A549 (cell line): Measurements from ENCODE around the gene STK17A.

Experiments used
- CEBPB ChIP-seq, 2 experiments: fragments of >200 bp in 1 of 2; sonication (Bioruptor Twin) in 1 of 2; formaldehyde crosslinking in 1 of 2; IDR thresholded peaks; 2 replicates each; pipeline ENCODE4 v1.6.1; 2012 to 2016
- EP300 ChIP-seq, 2 experiments: fragments of >200 bp; sonication (Bioruptor Twin); formaldehyde crosslinking; IDR thresholded peaks; 2 replicates in 1 of 2; 3 replicates in 1 of 2; pipeline ENCODE4 v1.6.1; 2016 to 2017
- JUN ChIP-seq, 2 experiments: fragments of >200 bp; sonication (Bioruptor Twin); formaldehyde crosslinking; IDR thresholded peaks; 2 replicates in 1 of 2; 3 replicates in 1 of 2; pipeline ENCODE4 v1.6.1; 2016 to 2017
- KDM5A ChIP-seq: fragments of 200-600 bp; sonication (generic); IDR thresholded peaks from 2 replicates; pipeline ENCODE4 v1.6.1; 2016; ENCODE audit warnings: antibody characterized with exemption, mild to moderate bottlenecking
- NR3C1 ChIP-seq: fragments of >200 bp; sonication (Bioruptor Twin); formaldehyde crosslinking; IDR thresholded peaks from 3 replicates; pipeline ENCODE4 v1.6.1; 2017
- POLR2A ChIP-seq: IDR thresholded peaks from 2 replicates; pipeline ENCODE4 v1.6.1; 2012; ENCODE audit warnings: mild to moderate bottlenecking, low read length
- POLR2AphosphoS2 ChIP-seq: conservative IDR thresholded peaks from 2 replicates; pipeline ENCODE4 v1.6.1; 2012; ENCODE audit warnings: low read length, improper control_type of control experiment, inconsistent platforms
- RAD21 ChIP-seq, 2 experiments: fragments of >200 bp in 1 of 2; sonication (Bioruptor Twin) in 1 of 2; formaldehyde crosslinking in 1 of 2; IDR thresholded peaks in 1 of 2; conservative IDR thresholded peaks in 1 of 2; 2 replicates in 1 of 2; 3 replicates in 1 of 2; pipeline ENCODE4 v1.6.1; 2012 to 2018; ENCODE audit warnings: inconsistent platforms in 1 of 2
- RFX5 ChIP-seq: fragments of 450-650 bp; IDR thresholded peaks from 2 replicates; pipeline ENCODE4 v1.7.1; 2014; ENCODE audit warnings: antibody characterized with exemption, mild to moderate bottlenecking, moderate library complexity
- SMC3 ChIP-seq: fragments of >200 bp; sonication (Bioruptor Twin); formaldehyde crosslinking; IDR thresholded peaks from 3 replicates; pipeline ENCODE4 v1.6.1; 2018; ENCODE audit warnings: inconsistent platforms
- TF ChIP-seq, protein P1 (sequence below): fragments of >200 bp; sonication (Bioruptor Twin); formaldehyde crosslinking; IDR thresholded peaks from 3 replicates; pipeline ENCODE4 v1.5.1; 2016
- TF ChIP-seq, protein P2 (sequence below): fragments of 250-450 bp; sonication (Bioruptor Pico); IDR thresholded peaks from 2 replicates; pipeline ENCODE4 v1.5.0; 2021; ENCODE audit warnings: mild to moderate bottlenecking, moderate library complexity, borderline replicate concordance
- TF ChIP-seq, protein P3 (sequence below): fragments of 150-350 bp; IDR thresholded peaks from 2 replicates; pipeline ENCODE4 v1.6.1; 2014; ENCODE audit warnings: low read depth, mild to moderate bottlenecking, low read length
- TF ChIP-seq, protein P4 (sequence below): IDR thresholded peaks from 2 replicates; pipeline ENCODE4 v1.6.1; 2012

DNA sequence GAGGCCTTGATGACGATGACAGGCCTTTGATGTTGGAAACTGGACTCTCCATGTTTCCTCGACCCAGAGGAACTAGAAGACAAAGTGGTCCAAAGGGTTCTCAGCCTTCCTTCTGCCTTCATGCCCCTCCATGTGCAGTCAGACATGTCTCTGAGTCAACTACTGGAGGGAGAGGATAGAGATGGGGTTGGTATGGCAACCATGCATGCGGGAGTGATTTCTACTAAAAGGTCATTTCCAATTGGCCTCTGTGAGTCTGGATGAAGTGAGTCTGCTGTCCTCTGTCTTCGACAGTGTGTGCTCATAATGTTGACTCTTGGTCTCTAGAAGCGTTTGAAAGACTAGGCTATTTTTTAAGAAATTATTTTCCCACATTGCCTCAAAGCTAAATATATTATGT is 29.2 kb downstream of the STK17A start:
- no peak for TF ChIP-seq POLR2A
- TF ChIP-seq POLR2AphosphoS2, result no peak
- TF ChIP-seq RFX5, result no peak
- TF ChIP-seq, protein P1, sequence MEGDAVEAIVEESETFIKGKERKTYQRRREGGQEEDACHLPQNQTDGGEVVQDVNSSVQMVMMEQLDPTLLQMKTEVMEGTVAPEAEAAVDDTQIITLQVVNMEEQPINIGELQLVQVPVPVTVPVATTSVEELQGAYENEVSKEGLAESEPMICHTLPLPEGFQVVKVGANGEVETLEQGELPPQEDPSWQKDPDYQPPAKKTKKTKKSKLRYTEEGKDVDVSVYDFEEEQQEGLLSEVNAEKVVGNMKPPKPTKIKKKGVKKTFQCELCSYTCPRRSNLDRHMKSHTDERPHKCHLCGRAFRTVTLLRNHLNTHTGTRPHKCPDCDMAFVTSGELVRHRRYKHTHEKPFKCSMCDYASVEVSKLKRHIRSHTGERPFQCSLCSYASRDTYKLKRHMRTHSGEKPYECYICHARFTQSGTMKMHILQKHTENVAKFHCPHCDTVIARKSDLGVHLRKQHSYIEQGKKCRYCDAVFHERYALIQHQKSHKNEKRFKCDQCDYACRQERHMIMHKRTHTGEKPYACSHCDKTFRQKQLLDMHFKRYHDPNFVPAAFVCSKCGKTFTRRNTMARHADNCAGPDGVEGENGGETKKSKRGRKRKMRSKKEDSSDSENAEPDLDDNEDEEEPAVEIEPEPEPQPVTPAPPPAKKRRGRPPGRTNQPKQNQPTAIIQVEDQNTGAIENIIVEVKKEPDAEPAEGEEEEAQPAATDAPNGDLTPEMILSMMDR, result no peak
- no peak for TF ChIP-seq JUN (IDR thresholded peaks at IDR 0.05)
- no peak for TF ChIP-seq EP300 (IDR thresholded peaks at IDR 0.05)
- no peak for TF ChIP-seq CEBPB (IDR thresholded peaks at IDR 0.05)
- TF ChIP-seq, protein P2, sequence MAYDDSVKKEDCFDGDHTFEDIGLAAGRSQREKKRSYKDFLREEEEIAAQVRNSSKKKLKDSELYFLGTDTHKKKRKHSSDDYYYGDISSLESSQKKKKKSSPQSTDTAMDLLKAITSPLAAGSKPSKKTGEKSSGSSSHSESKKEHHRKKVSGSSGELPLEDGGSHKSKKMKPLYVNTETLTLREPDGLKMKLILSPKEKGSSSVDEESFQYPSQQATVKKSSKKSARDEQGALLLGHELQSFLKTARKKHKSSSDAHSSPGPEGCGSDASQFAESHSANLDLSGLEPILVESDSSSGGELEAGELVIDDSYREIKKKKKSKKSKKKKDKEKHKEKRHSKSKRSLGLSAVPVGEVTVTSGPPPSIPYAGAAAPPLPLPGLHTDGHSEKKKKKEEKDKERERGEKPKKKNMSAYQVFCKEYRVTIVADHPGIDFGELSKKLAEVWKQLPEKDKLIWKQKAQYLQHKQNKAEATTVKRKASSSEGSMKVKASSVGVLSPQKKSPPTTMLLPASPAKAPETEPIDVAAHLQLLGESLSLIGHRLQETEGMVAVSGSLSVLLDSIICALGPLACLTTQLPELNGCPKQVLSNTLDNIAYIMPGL, result no peak
- no peak for TF ChIP-seq NR3C1
- TF ChIP-seq RAD21 (conservative IDR thresholded peaks at IDR 0.05 in 1 of 2, IDR thresholded peaks at IDR 0.05 in 1 of 2), result no peak
- TF ChIP-seq KDM5A, result no peak
- TF ChIP-seq SMC3, result no peak
- TF ChIP-seq, protein P3, sequence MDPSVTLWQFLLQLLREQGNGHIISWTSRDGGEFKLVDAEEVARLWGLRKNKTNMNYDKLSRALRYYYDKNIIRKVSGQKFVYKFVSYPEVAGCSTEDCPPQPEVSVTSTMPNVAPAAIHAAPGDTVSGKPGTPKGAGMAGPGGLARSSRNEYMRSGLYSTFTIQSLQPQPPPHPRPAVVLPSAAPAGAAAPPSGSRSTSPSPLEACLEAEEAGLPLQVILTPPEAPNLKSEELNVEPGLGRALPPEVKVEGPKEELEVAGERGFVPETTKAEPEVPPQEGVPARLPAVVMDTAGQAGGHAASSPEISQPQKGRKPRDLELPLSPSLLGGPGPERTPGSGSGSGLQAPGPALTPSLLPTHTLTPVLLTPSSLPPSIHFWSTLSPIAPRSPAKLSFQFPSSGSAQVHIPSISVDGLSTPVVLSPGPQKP, result no peak
- TF ChIP-seq, protein P4, sequence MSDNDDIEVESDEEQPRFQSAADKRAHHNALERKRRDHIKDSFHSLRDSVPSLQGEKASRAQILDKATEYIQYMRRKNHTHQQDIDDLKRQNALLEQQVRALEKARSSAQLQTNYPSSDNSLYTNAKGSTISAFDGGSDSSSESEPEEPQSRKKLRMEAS, result no peak
